ENCODE results near the gene VSTM2L. TPM values are rescaled to one million over a fixed set of nuclear protein-coding genes. Genes with fewer than 3 reads are reported as not detected.

VSTM2L gene
- total and polyA plus RNA-seq, 2 of the 4 experiments (the other 2 are of a cell fraction) = 0.18 to 0.19 TPM

DNA sequence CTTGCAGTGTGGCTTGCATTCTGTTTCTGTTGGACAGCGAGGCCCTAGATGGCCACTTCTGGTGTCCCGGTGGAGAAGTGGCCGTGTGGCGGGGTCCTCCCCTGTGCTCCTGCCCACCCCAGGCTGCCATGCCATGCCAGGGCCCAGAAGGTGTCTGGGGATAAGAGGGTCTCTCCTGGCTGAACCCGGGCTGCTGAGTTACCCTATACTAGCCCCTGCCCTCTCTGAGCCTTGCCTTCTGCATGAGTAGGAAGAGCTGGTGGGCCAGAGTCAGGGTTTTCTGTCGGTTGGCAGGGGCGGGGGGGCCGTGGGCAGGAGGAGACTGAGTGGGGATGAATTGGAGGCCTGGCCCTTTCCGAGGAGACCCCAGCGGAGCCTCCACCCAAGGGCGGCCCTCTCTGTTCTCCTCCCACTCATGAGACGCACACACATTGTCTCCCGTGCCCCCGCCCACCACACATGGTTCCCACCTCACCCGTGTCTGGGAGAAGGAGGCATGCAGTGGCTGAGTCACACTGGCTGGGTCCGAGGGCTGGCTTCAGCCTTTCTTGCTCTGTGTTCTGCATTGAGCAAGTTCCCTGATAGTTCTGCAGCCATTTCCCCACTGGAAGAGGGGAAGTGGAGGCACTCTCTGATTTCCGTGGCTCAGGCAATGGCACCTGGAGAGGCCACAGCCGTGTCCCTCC lies 24.6 kb downstream of the VSTM2L start:
- Histone ChIP-seq H2BK15ac (ENCODE audit: low read depth, low read length) (no peak overlapping the region), H3K4me3 (ENCODE audit: insufficient read depth, low read depth, low read length) (no peak overlapping the region), H2BK120ac (ENCODE audit: low read depth, low read length) (no peak overlapping the region), H4K8ac (ENCODE audit: low read depth in 2 of 2, low read length in 2 of 2) (no peak overlapping the region), H2AK9ac (replicated peaks; ENCODE audit: low read depth, low read length, poor library complexity) (peak overlapping the region; percentile 5), H3K9me1 (ENCODE audit: insufficient read depth, low read length) (no peaks in the 10 kb centered on the region), H3K9me3 (ENCODE audit: control insufficient read depth, insufficient read depth, low read length) (no peaks in the 10 kb centered on the region), H3K23ac (ENCODE audit: low read depth, low read length) (no peak overlapping the region), H3K56ac (ENCODE audit: extremely low read depth, insufficient read depth, low read length) (no peak overlapping the region), H4K5ac (ENCODE audit: low read depth, low read length) (no peak overlapping the region), H3K27ac (ENCODE audit: insufficient read depth, low read length) (no peak overlapping the region), H4K20me1 (ENCODE audit: insufficient read depth, low read length) (no peaks in the 10 kb centered on the region), H3K4me2 (ENCODE audit: low read depth, low read length) (no peak overlapping the region), H3K27me3 (ENCODE audit: control insufficient read depth, insufficient read depth, low read length) (peaks cover 67% of the 10 kb centered on the region), H3K18ac (ENCODE audit: low read depth, low read length) (no peak overlapping the region), H2AFZ (replicated peaks; ENCODE audit: low read length, poor library complexity) (no peak overlapping the region), H3K36me3 (ENCODE audit: control insufficient read depth, insufficient read depth, low read length) (no peaks in the 10 kb centered on the region), H3K4me1 (ENCODE audit: control insufficient read depth, insufficient read depth, low read length) (no peaks in the 10 kb centered on the region), H3K9ac (ENCODE audit: low read depth, low read length) (no peak overlapping the region), H3K79me1 (ENCODE audit: low read depth in 1 of 2, low read length in 2 of 2) (no peaks in the 10 kb centered on the region), H2BK20ac (ENCODE audit: low read depth, low read length) (no peak overlapping the region), H2AK5ac (ENCODE audit: low read depth, low read length) (no peak overlapping the region), H3K14ac (replicated peaks; ENCODE audit: low read depth, low read length) (no peak overlapping the region), H3K4ac (ENCODE audit: low read depth, low read length) (no peak overlapping the region), H4K91ac (ENCODE audit: insufficient read depth, low read depth, low read length) (no peak overlapping the region), H2BK5ac (ENCODE audit: low read depth, low read length, poor library complexity, severe bottlenecking) (no peak overlapping the region)
- BruUV-seq (replicated peaks) = no TSS peak
- TF ChIP-seq RFX5 (IDR thresholded peaks at IDR 0.05; ENCODE audit: low read depth, low read length) (no peak), SMC3 (IDR thresholded peaks at IDR 0.05; ENCODE audit: low read depth, low read length) (no peak), CEBPB (IDR thresholded peaks at IDR 0.05; ENCODE audit: low read depth, low read length) (no peak)
- intact Hi-C loops (cut with micrococcal nuclease) = no loop called here
- CTCF ChIA-PET = no interaction called here
- no CpG with 5 or more reads among the region's 18 CpGs for WGBS, 2 experiments (ENCODE audit: extremely low coverage in 2 of 2, insufficient read length in 1 of 2)
- ATAC-seq (ENCODE audit: low read depth) (no peak), DNase-seq (no peak)
- in situ Hi-C loops (cut with MboI; ENCODE audit: low sequenced_read_pairs) = no loop called here
- dilution Hi-C loops (cut with HindIII; ENCODE audit: low sequenced_read_pairs, unreplicated experiment) = no loop called here
- POLR2A ChIA-PET (ENCODE audit: unreplicated experiment) = no interaction called here
